ENCODE measurements around the gene BTBD2.

Gene BTBD2

GRCh38 chr19:2046046-2046907 is 30.8 kb upstream of the BTBD2 start:
- no peaks in the 10 kb centered on the region for H3K9me3 ChIP-seq
- TF ChIP-seq, protein P1, sequence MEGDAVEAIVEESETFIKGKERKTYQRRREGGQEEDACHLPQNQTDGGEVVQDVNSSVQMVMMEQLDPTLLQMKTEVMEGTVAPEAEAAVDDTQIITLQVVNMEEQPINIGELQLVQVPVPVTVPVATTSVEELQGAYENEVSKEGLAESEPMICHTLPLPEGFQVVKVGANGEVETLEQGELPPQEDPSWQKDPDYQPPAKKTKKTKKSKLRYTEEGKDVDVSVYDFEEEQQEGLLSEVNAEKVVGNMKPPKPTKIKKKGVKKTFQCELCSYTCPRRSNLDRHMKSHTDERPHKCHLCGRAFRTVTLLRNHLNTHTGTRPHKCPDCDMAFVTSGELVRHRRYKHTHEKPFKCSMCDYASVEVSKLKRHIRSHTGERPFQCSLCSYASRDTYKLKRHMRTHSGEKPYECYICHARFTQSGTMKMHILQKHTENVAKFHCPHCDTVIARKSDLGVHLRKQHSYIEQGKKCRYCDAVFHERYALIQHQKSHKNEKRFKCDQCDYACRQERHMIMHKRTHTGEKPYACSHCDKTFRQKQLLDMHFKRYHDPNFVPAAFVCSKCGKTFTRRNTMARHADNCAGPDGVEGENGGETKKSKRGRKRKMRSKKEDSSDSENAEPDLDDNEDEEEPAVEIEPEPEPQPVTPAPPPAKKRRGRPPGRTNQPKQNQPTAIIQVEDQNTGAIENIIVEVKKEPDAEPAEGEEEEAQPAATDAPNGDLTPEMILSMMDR (IDR thresholded peaks at IDR 0.05) = no peak
- H3K27ac ChIP-seq = peak overlapping the region; percentile 46 to 56
- H3K27me3 ChIP-seq = no peaks in the 10 kb centered on the region
- peaks cover 16 to 81% (median 75%) of the 10 kb centered on the region in 4 donors for H3K4me1 ChIP-seq
- DNase-seq = no peak
- H3K36me3 ChIP-seq = peaks cover 28 to 65% (median 46%) of the 10 kb centered on the region in 3 donors
- H3K4me3 ChIP-seq = no peak overlapping the region
- intact Hi-C loops (cut with DNase I; ENCODE audit: low total_unique reads) = no loop called here

GRCh38 chr19:2045501-2046045 is 30.1 kb upstream of the BTBD2 start:
- no peak for DNase-seq
- intact Hi-C loops (cut with DNase I; ENCODE audit: low total_unique reads) = no loop called here
- TF ChIP-seq, protein P1 (IDR thresholded peaks at IDR 0.05) = no peak
- Histone ChIP-seq H3K36me3 (peaks cover 35 to 72% (median 53%) of the 10 kb centered on the region in 3 donors), H3K9me3 (no peaks in the 10 kb centered on the region), H3K27ac (peak overlapping the region; percentile 46 to 56), H3K4me3 (no peak overlapping the region), H3K27me3 (no peaks in the 10 kb centered on the region), H3K4me1 (peaks cover 16 to 87% (median 82%) of the 10 kb centered on the region in 4 donors)

- H3K4me1 ChIP-seq = peaks cover 16 to 89% (median 83%) of the 10 kb centered on the region in 4 donors
- H3K36me3 ChIP-seq = peaks cover 42 to 79% (median 60%) of the 10 kb centered on the region in 3 donors
- H3K4me3 ChIP-seq = no peak overlapping the region
- H3K27me3 ChIP-seq = no peaks in the 10 kb centered on the region
- TF ChIP-seq, protein P1 (IDR thresholded peaks at IDR 0.05) = no peak
- H3K9me3 ChIP-seq = no peaks in the 10 kb centered on the region
- intact Hi-C loops (cut with DNase I; ENCODE audit: low total_unique reads) = no loop called here
- DNase-seq = no peak
- peak overlapping the region; percentile 46 to 56 for H3K27ac ChIP-seq
Observed at GRCh38 chr19:2044709-2045500, 29.4 kb upstream of the BTBD2 start.

- no peaks in the 10 kb centered on the region for H3K27me3 ChIP-seq
- TF ChIP-seq, protein P1 (IDR thresholded peaks at IDR 0.05) = no peak
- H3K36me3 ChIP-seq = peaks cover 49 to 85% (median 65%) of the 10 kb centered on the region in 3 donors
- H3K4me3 ChIP-seq = no peak overlapping the region
- H3K9me3 ChIP-seq = no peaks in the 10 kb centered on the region
- DNase-seq = no peak
- peak overlapping the region in 1 of 2 donors; percentile 81 for H3K27ac ChIP-seq
- intact Hi-C loops (cut with DNase I; ENCODE audit: low total_unique reads) = no loop called here
- peaks cover 16 to 84% (median 78%) of the 10 kb centered on the region in 4 donors for H3K4me1 ChIP-seq
Observed at GRCh38 chr19:2043961-2044708, 28.6 kb upstream of the BTBD2 start.

GRCh38 chr19:2043251-2043641 is 27.7 kb upstream of the BTBD2 start:
- TF ChIP-seq, protein P1 (IDR thresholded peaks at IDR 0.05) = no peak
- H3K9me3 ChIP-seq = no peaks in the 10 kb centered on the region
- H3K27ac ChIP-seq = peak overlapping the region; percentile 81 to 86
- intact Hi-C loops (cut with DNase I; ENCODE audit: low total_unique reads) = no loop called here
- peaks cover 56 to 85% (median 67%) of the 10 kb centered on the region in 3 donors for H3K36me3 ChIP-seq
- peaks cover 9 to 75% (median 69%) of the 10 kb centered on the region in 4 donors for H3K4me1 ChIP-seq
- H3K27me3 ChIP-seq = no peaks in the 10 kb centered on the region
- no peak overlapping the region for H3K4me3 ChIP-seq
- no peak for DNase-seq
